Nephron progenitor cell (in vitro differentiated cells): ENCODE data around the gene LRRC4C.
"Not testable (repeated sequence)": the region's sequence is repeated elsewhere in the genome, so short reads cannot be mapped to it uniquely, and the experiment has no call there.

Experiments used
- DNase-seq: peaks from one replicate; pipeline ENCODE4 v3.0.0; 2021
- H3K27ac Mint-ChIP-seq: 2 replicates; pipeline ENCODE4 v1.8.0; 2021; ENCODE audit warnings: mild to moderate bottlenecking, moderate library complexity, mixed read lengths
- H3K27me3 Mint-ChIP-seq: 2 replicates; pipeline ENCODE4 v1.8.0; 2021; ENCODE audit warnings: mild to moderate bottlenecking, low read depth, mixed read lengths; ENCODE audit not compliant: poor library complexity
- H3K36me3 Mint-ChIP-seq: 2 replicates; pipeline ENCODE4 v1.8.0; 2021; ENCODE audit warnings: low read depth, mixed read lengths
- H3K4me1 Mint-ChIP-seq: 2 replicates; pipeline ENCODE4 v1.8.0; 2021; ENCODE audit warnings: mixed read lengths
- H3K4me3 Mint-ChIP-seq: 2 replicates; pipeline ENCODE4 v1.8.0; 2021; ENCODE audit warnings: mild to moderate bottlenecking, moderate library complexity, mixed read lengths
- H3K9me3 Mint-ChIP-seq: 2 replicates; pipeline ENCODE4 v1.8.0; 2021; ENCODE audit warnings: mild to moderate bottlenecking, moderate library complexity, mixed read lengths
- CTCF ChIP-seq: fragments of 200-600 bp; sonication (generic); IDR thresholded peaks from 2 replicates; pipeline ENCODE4 v1.5.0; 2021; ENCODE audit warnings: antibody characterized with exemption

Gene LRRC4C

GRCh38 chr11:41020259-41020658, 439.2 kb downstream of the LRRC4C start:
- Mint-ChIP-seq H3K27me3 (peaks cover 4% of the 10 kb centered on the region), H3K36me3 (no peaks in the 10 kb centered on the region), H3K4me3 (no peak overlapping the region)

DNA sequence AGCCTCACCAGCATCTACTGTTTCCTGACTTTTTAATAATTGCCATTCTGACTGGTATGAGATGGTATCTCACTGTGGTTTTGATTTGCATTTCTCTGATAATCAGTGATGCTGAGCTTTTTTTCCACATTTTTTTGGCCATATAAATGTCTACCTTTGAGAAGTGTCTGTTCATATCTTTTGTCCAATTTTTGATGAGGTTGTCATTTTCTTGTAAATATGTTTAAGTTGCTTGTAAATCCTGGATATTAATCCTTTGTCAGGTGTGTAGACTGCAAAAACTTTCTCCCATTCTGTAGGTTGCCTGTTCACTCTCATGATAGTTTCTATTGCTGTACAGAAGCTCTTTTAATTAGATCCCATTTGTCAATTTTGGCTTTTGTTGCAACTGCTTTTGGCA, 439.8 kb downstream of the LRRC4C start:
- not testable (repeated sequence) for H3K4me1 Mint-ChIP-seq, H3K9me3 Mint-ChIP-seq, H3K27me3 Mint-ChIP-seq, H3K27ac Mint-ChIP-seq, DNase-seq, H3K36me3 Mint-ChIP-seq, H3K4me3 Mint-ChIP-seq

More at GRCh38 chr11:41020259-41020658, 439.2 kb downstream of the LRRC4C start:
- no peak for DNase-seq
- Mint-ChIP-seq H3K9me3 (no peaks in the 10 kb centered on the region), H3K4me1 (no peaks in the 10 kb centered on the region), H3K27ac (no peak overlapping the region)
- TF ChIP-seq CTCF = no peak

DNA sequence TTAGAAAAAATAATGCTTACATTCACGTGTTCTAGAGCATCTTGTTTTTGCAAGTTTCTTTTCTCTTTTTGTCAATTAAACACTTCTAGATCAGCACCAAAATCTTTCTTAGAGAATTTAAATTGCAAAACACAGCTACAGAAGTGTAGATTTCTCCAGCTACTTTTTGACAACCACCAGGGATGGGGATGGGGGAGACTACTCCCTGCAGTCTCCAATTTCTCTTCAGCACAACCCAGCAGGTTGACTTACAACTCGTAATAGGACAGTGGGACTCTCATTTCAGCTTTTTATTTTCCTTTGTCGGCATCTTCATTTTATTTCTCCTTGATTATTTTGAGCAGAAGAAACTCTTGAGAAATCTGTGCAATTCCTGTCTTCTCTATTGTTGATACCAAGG, 441.2 kb downstream of the LRRC4C start:
- Mint-ChIP-seq H3K4me3 (no peak overlapping the region), H3K27ac (no peak overlapping the region), H3K4me1 (no peaks in the 10 kb centered on the region), H3K27me3 (peaks cover 4% of the 10 kb centered on the region), H3K36me3 (no peaks in the 10 kb centered on the region), H3K9me3 (no peaks in the 10 kb centered on the region)
- no peak for TF ChIP-seq CTCF
- DNase-seq = no peak

DNA sequence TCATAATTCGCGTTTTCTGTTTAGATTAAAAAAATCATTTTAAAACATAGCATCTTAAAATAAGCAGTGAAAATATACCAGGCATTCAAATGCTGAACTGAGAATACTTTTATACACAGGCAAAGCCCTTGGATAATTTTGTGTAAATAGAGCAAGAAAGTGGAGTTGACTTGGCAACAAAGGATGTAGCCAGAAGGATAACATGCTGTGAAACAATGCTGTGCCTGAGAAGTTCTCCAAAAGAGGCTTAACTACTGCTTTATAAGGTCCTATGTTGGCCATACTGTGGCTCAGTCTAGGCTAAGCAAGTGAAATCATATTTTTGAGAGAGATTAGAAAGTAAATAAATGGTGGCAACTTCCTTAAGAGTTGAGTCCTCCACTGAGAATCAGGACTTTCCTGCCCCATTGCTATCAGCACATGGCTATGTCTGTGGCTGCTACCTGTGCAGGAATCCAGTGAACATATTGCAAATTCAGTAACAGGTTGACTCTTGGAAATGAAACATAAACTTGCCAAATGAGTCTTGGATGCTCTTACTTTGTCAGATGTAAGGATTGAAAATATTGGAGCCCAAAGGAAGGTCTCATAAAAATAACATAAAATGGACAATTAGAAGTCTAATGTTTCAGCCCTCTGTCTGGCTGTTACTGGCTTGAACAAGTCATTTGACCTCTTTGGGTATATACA, 448.9 kb downstream of the LRRC4C start:
- H3K9me3 Mint-ChIP-seq = no peaks in the 10 kb centered on the region
- H3K4me3 Mint-ChIP-seq = no peak overlapping the region
- H3K27me3 Mint-ChIP-seq = no peaks in the 10 kb centered on the region
- TF ChIP-seq CTCF = no peak
- no peaks in the 10 kb centered on the region for H3K4me1 Mint-ChIP-seq
- H3K36me3 Mint-ChIP-seq = no peaks in the 10 kb centered on the region
- no peak for DNase-seq
- no peak overlapping the region for H3K27ac Mint-ChIP-seq

DNA sequence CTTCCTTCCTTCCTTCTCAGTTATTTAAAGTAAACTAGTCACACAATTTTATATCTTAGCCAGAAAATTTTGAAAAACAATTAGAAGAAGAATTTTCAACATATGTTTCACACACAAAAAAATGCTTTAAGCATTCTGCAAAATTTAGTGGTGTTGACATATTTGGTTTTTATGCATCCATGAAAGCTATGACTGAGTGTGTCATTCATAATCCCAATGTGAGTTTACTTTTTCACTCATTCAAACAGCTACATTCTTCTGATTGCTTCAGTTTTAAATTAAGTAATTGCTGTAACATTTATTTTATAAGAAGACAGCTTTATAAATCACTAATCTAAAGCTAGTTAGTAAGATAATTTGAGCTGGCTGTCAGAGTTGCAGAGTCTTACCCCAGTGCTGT, 453.5 kb downstream of the LRRC4C start:
- DNase-seq = no peak
- Mint-ChIP-seq H3K27me3 (no peaks in the 10 kb centered on the region), H3K9me3 (no peaks in the 10 kb centered on the region), H3K4me1 (no peaks in the 10 kb centered on the region), H3K36me3 (no peaks in the 10 kb centered on the region), H3K27ac (no peak overlapping the region), H3K4me3 (no peak overlapping the region)
- TF ChIP-seq CTCF = no peak

DNA sequence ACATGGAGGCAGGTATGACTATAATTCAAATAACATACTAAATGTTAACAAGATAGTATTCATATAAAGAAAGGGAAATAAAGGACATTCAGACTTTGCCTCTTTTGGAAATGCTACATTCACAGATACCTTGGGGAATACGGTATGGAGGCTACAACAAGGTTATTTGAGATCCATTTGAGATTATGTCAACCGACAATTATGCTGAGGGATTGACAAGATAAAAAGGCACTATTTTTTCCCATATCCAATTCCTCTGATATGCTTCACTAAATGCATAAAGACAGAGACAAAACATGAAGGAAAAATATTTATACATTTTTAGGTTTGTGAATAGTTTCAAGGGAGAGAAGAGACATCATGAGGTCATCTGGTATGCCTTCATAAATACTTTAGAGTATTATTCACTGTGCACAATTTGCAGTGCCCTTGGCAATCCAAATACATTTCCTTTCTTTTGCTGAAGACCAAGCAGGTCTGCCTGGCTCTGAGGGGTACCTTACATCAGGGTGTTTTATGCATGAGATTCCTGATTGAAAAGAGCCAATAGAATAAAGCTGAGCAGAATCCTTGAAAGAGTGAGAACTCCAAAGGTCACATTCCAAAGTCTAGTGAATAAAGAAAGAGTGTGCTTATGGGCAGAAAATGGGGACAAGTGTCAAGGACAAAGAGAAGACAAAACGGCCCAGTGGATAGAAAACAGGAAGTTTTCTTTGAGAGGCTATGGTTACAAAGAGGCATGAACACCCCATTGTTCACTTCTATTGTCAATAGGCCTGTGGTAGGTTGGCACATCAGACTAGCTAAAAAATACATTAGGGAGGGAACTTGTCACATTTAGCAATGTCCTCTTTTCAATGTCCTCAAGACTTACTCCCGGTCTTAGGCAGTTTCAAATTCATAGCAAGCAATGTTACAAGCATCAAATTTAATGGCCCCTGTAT, 455.8 kb downstream of the LRRC4C start:
- Mint-ChIP-seq H3K36me3 (no peaks in the 10 kb centered on the region), H3K9me3 (no peaks in the 10 kb centered on the region), H3K27ac (no peak overlapping the region), H3K27me3 (no peaks in the 10 kb centered on the region), H3K4me3 (no peak overlapping the region), H3K4me1 (no peaks in the 10 kb centered on the region)
- TF ChIP-seq CTCF = no peak
- DNase-seq = no peak
